IPS-11a (cell line): ENCODE data around the gene FAM167B.
A peak's percentile ranks its signal among the peaks of the same experiment; 100 is the strongest.
"Not testable (repeated sequence)": the region's sequence is repeated elsewhere in the genome, so short reads cannot be mapped to it uniquely, and the experiment has no call there.

ENCODE experiments used
- H3K4me3 ChIP-seq: one replicate; pipeline ENCODE4 v1.5.1; 2013; ENCODE audit warnings: low read depth, low read length, control low read depth

FAM167B gene

DNA sequence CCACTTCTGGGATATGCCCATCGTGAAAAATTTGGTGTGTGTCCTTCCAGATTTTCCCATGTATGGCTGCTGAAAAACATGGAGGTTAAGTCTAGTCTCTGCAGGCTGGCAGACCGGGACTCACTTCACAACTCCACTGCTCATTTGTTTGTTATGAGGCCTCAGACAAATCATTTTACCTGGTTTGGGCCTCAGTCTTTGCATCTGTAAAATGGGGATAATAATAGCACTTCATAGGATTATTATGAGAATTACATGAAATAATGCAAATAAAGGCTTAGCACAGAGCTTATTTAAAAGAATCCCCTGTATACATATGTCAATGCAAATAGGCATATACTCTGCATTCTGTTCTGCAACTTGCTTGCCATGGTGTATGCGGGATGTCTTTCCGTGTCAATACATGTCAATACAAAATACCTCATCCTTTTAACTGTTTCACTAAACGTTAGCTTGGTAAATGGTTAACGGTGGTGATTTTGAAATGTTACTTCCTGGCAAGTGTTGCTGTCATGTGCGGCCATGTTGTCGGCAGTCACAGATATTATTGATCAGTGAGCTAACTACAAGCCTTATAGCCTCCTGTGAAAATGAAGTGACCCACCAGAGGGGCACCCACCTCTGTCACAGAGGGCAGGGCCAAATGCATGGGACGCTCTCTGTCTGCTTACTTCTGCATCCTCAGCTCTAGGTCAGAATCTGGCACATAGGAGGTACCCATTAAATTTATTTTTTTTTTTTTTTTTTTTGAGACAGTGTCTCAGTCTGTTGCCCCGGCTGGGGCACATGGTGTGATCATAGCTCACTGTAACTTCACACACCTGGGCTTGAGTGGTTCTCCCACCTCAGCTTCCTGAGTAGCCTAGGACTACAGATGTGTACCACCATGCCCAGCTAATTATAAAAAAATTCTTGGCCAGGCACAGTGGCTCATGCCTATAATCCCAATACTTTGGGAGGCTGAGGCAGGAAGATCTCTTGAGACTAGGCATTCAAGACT is 8.3 kb downstream of the FAM167B start:
- no peak overlapping the region for H3K4me3 ChIP-seq

DNA sequence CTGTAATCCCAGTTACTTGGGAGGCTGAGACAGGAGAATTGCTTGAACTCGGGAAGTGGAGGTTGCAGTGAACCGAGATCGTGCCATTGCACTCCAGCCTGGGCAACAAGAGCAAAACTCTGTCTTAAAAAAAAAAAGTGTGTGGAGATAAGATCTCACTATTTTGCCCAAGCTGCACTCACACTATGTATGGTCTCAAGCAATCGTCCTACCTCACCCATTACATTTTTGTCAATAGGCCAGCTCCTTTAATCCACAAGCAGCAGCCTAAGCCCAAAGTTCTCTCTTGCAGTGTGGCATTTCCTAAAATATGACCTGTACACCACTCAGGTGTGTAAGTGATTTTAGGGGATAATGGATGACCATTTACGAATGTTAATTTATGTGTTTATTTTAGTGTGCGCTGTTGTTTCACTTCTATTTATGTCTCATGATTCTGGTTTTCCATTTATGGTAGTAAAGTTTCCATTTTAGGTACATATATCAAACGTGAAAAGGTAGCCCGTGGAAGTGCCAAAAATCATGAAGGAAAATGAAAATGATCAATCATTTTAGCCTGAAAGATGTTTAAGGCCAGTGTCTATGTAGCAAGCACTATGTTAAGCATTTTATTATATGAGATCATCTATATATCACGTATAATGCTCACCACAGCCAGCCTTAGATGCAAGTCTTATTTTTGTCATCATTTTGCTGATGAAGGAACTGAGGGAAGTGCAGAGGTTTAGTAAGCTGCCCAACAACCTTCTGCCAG is 9.6 kb downstream of the FAM167B start:
- no peak overlapping the region for H3K4me3 ChIP-seq

DNA sequence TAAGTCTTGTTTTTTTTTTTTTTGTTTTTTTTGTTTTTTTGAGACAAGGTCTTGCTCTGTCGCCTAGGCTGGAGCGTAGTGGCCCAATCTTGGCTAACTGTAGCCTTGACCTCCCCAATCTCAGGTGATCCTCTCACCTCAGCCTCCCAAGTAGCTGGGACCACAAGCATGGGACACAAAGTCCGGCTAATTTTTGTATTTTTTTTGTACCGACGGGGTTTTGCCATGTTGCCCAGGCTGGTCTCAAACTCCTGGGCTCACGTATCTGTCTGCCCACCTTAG is 10.1 kb downstream of the FAM167B start:
- H3K4me3 ChIP-seq, result no peak overlapping the region

DNA sequence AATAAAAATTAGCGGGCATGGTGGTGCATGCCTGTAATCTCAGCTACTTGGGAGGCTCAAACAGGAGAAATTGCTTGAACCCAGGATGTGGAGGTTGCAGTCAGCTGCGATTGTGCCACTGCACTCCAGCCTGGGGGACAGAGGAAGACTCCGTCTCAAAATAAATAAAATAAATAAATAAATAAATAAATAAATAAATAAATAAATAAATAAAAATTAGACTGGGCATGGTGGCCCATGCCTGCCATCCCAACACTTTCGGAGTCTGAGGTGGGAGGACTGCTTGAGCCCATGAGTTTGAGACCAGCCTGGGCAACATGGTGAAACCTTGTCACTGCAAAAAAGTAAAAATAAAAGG is 16.2 kb downstream of the FAM167B start:
- H3K4me3 ChIP-seq, result not testable (repeated sequence)

DNA sequence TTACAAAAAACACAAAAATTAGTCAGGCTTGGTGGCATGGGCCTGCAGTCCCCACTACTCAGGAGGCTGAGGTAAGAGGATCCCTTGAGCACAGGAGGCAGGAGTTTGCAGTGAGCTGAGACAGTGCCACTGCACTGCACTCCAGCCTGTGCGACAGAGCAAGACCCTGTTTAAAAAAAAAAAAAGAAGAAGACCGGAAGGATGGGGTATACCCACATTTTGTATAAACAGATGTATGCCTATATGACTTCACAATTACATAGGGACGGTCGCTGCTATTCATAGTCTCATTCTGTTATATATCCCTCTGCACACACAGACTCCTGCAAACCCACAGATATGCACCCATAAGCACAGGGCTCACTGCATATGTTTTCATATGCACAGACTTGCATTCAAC is 16.7 kb downstream of the FAM167B start:
- no peak overlapping the region for H3K4me3 ChIP-seq

DNA sequence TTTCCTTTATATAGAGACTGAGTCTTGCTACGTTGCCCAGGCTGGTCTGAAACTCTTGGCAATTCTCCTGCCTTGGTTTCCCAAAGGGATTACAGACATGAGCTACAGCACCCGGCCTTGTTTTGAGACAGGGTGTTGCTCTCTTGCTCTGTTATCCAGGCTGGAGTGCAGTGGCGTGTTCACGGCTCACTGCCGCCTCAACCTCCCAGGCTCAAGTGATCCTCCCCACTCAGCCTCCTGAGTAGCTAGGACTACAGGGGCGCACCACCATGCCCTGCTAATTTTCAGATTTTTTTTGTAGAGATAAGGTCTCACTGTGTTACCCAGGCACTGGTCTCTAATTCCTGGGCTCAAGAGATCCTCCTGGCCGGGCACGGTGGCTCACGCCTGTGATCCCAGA is 18.8 kb downstream of the FAM167B start:
- no peak overlapping the region for H3K4me3 ChIP-seq

DNA sequence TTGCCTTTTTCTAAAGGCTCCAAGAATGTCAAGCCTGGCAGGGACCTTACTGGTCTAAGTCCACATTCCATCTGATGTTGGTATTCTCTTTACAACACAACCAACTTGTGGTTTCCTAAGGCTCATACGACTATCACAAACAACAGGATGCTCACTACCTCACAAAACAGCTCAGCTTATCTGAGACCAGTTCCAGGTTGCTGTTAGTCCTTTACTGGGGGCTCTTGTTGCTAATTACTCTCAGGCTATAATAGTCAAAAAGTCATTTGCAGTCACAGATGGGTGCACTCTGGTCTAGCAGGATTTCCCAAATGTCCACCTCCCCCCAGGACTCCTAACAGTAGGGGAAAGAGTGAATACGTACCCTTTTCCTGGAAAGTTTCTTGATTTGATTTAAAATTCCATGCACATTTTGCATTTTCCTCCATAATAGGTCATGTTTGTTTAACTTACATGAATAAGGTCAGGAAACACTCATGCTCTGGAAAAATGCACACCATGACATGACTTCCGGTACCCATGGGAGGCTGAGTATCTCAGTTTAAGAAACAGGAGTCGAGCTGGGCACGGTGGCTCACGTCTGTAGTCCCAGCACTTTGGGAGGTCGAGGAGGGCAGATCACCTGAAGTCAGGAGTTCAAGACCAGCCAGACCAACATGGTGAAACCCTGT is 20.0 kb downstream of the FAM167B start:
- H3K4me3 ChIP-seq, result no peak overlapping the region

DNA sequence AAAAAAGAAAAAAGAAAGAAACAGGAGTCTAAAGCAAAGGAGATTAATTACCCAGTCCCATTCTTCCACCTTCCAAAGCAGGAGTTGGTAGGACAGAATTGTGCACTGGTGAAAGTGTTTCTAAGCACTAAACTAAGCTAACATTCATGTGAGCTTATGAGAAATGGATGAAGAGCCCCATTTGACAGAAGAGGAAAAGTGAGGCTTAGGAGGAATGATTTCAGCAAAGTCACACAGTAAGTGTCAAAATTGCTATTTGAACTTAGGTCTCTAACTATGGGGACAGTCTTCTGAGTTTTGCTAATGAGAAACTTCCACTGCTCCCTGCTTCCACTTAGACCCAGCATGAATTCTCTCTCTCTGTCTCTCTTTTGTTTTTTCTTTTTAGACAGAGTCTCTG is 22.7 kb downstream of the FAM167B start:
- H3K4me3 ChIP-seq, result no peak overlapping the region

DNA sequence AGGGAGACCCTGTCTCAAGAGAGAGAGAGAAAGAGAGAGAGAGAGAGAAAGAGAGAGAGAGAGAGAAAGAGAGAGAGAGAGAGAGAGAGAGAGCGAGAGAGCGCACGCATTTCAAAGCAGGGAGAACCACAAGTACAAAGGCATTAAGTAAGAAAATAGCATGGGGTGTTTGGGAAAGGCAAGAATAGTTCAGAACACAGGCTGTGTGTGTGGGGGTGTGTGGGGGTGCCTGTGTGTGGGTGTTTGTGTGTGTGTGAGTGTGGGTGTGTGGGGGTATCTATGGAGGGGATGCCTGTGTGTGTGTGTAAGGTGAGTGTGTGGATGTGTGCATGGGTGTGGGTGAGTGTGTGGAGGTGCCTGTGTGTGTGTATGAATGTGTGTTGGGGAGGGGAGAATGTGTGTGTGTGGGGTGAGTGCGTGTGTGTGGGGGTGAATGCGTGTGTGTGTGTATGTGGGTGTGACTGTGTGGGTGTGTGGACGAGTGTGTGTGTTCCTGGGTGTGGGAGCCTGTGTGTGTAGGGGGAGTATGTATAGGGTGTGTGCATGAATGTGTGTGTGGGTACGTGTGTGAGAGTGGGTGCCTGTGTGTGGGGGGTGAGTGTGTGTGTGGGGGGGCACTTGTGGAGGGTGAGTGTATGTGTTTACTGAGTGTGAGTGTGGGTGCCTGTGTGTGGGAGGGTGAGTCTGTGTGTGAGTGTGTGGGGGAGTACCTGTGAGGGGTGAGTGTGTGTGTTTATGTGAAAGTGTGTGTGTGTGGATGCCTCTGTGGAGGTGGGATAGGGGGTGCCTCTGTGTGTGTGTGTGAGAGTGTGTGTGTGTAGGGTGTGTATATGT is 25.8 kb downstream of the FAM167B start:
- H3K4me3 ChIP-seq, result no peak overlapping the region

DNA sequence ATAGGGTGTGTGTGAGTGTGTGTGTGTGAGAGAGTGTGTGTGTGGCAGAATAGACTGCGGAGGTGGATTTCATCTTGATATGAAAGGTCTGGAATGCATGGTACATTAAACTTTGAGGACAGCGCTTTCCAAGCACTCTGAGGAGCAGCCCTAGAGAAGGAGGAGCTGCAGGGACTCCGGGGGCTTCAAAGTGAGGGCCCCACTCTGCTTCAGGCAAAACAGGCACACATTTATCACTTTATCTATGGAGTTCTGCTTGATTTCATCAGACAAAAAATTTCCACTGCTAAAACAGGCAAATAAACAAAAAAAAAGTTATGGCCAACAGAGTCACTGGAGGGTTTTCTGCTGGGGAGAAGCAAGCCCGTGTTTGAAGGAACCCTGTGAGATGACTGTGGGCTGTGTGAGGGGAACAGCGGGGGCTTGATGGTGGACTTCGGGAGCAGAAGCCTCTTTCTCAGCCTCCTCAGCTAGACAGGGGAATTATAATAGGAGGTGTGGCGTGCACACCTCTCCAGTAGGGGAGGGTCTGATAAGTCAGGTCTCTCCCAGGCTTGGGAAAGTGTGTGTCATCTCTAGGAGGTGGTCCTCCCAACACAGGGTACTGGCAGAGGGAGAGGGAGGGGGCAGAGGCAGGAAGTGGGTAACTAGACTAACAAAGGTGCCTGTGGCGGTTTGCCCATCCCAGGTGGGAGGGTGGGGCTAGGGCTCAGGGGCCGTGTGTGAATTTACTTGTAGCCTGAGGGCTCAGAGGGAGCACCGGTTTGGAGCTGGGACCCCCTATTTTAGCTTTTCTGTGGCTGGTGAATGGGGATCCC is 26.6 kb downstream of the FAM167B start:
- no peak overlapping the region for H3K4me3 ChIP-seq

DNA sequence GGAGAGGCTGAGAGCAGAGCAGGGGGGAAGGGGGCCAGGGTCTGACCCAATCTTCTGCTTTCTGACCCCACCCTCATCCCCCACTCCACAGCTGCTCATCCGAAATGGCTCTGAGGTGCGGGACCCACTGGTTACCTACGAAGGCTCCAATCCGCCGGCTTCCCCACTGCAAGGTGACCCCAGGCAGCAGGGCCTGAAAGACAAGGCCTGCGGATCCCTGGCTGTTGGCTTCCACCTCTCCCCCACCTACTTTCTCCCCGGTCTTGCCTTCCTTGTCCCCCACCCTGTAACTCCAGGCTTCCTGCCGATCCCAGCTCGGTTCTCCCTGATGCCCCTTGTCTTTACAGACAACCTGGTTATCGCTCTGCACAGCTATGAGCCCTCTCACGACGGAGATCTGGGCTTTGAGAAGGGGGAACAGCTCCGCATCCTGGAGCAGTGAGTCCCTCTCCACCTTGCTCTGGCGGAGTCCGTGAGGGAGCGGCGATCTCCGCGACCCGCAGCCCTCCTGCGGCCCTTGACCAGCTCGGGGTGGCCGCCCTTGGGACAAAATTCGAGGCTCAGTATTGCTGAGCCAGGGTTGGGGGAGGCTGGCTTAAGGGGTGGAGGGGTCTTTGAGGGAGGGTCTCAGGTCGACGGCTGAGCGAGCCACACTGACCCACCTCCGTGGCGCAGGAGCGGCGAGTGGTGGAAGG is 27.8 kb downstream of the FAM167B start:
- H3K4me3 ChIP-seq, result no peak overlapping the region

DNA sequence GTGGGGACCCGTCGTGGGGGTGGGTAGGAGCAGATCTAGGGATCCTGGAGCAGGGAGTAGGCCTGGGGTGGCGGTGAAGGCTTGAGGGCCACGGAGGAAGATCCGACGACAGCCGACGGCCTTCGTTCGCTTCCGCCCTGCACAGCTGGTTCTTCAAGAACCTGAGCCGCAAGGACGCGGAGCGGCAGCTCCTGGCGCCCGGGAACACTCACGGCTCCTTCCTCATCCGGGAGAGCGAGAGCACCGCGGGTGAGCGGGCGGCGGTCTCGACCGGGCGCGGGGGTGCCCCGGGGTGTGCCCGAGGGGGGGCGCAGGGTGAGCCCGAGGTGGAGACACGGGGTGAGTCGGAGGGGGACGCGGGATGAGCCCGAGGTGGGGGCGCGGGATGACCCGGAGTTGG is 28.4 kb downstream of the FAM167B start:
- no peak overlapping the region for H3K4me3 ChIP-seq

DNA sequence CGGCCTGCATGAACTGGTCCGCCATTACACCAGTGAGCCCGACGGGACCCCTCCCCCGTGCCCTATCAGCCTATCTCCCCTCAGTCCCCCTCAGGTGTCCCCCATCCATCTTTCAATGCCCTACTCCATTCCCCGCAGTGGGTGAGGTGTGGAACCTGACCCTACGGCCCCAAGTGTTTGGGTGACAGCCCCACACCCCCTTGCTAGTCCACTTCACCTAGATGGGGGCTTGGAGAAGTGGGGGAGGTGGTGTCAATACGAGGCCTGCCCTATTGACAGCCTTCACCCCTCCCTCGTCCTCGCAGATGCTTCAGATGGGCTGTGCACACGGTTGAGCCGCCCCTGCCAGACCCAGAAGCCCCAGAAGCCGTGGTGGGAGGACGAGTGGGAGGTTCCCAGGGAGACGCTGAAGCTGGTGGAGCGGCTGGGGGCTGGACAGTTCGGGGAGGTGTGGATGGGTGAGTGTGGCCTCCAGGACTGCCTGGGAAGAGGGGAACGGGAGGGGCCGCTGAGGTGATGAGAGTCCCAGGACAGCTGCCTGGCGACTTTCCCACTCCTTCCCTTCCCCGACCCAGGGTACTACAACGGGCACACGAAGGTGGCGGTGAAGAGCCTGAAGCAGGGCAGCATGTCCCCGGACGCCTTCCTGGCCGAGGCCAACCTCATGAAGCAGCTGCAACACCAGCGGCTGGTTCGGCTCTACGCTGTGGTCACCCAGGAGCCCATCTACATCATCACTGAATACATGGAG is 29.2 kb downstream of the FAM167B start:
- no peak overlapping the region for H3K4me3 ChIP-seq

DNA sequence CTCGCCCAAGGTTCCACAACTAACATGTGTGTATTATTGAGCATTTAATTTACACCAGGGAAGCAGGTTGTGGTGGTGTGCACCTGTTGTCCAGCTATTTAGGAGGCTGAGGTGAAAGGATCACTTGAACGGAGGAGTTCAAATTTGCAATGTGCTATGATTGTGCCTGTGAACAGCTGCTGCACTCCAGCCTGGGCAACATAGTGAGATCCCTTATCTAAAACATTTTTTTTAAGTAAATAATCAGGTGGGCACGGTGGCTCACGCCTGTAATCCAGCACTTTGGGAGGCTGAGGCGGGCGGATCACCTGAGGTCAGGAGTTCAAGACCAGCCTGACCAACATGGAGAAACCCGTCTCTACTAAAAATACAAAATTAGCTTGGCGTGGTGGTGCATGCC is 37.8 kb downstream of the FAM167B start:
- H3K4me3 ChIP-seq, result not testable (repeated sequence)

DNA sequence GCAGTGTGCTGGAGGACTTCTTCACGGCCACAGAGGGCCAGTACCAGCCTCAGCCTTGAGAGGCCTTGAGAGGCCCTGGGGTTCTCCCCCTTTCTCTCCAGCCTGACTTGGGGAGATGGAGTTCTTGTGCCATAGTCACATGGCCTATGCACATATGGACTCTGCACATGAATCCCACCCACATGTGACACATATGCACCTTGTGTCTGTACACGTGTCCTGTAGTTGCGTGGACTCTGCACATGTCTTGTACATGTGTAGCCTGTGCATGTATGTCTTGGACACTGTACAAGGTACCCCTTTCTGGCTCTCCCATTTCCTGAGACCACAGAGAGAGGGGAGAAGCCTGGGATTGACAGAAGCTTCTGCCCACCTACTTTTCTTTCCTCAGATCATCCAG is 38.6 kb downstream of the FAM167B start:
- H3K4me3 ChIP-seq, result no peak overlapping the region

DNA sequence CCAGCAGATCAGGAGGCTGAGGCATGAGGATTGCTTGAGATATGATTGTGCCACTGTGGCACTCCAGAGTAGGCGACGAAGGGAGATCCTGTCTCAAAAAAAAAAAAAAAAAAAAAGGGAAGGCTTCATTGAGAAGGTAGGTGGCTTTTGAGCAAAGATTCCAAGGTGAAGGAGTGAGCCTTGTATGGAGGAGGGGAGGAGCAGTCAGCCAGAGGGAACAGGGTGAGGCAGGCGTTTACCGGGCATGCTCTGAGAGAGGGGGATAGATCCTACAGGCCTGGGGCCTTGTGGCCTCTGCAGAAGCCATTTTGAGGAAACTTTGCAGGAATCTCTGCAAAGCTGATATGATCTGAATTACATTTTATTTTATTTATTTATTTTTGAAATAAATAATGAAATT is 39.7 kb downstream of the FAM167B start:
- H3K4me3 ChIP-seq, result no peak overlapping the region

DNA sequence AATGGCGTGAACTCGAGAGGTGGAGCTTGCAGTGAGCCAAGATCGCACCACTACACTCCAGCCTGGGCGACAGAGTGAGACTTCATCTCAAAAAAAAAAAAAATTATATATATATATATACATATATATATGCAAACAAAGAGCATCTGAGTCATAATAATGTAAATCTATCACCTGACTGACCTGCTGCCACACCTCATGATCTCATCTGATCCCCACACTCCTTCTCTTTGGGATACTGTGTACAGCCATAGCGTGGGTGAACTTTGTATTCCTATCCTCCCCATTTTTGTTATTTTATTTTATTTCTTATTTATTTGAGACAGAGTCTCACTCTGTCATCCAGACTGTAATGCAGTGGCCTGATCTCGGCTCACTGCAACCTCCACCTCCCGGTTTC is 42.2 kb downstream of the FAM167B start:
- no peak overlapping the region for H3K4me3 ChIP-seq

DNA sequence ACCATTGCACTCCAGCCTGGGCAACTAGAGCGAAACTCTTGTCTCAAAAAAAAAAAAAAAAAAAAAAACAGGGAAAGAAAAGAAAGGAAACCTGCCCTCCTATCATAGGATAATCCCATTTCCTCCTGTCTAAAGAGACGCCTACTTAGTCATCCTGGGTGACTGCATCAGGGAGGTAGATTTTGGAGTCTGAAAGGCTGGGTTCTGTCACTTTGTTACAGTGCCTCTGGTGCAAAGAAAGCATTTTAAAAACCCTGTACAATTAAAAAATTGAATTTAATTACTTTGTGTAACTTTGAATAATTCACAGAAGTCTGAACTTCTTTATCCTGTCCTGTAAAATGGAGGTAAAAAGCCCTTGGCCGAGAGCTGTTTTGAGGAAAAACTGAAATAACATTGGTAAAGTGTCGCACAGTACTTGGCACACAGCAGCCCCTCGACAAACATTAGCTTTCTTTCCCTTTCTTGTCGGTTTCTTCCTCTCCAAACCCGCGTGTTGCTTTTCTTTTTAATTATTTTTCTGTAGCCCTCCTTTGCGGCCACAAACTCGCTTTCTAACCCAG is 44.2 kb downstream of the FAM167B start:
- peak overlapping the region; percentile 20 for H3K4me3 ChIP-seq
